Duodenal mucosa (tissue), 2 donors: ENCODE results near the gene CNTN6.

Source experiments
- H3K27ac ChIP-seq: one replicate; pipeline ENCODE4 v1.7.0; 2013; ENCODE audit warnings: low read depth, low read length
- H3K27me3 ChIP-seq, 2 donors: one replicate each; pipeline ENCODE4 v1.7.0; 2013; ENCODE audit warnings: low read length in 2 of 2, control low read depth in 1 of 2; ENCODE audit not compliant: insufficient read depth in 2 of 2, control insufficient read depth in 1 of 2
- H3K36me3 ChIP-seq, 2 donors: one replicate each; pipeline ENCODE4 v1.7.0; 2013; ENCODE audit warnings: low read length in 2 of 2, control low read depth in 1 of 2; ENCODE audit not compliant: insufficient read depth in 2 of 2, control insufficient read depth in 1 of 2
- H3K4me1 ChIP-seq, 2 donors: one replicate each; pipeline ENCODE4 v1.7.0; 2013; ENCODE audit warnings: low read length in 2 of 2, control low read depth in 1 of 2; ENCODE audit not compliant: insufficient read depth in 2 of 2, control insufficient read depth in 1 of 2
- H3K4me3 ChIP-seq, 2 donors: one replicate each; pipeline ENCODE4 v1.7.0; 2013; ENCODE audit warnings: low read length in 2 of 2, low read depth in 1 of 2
- H3K9ac ChIP-seq, 2 donors: one replicate each; pipeline ENCODE4 v1.7.0; 2013; ENCODE audit warnings: low read length in 2 of 2, low read depth in 1 of 2
- H3K9me3 ChIP-seq, 2 donors: one replicate each; pipeline ENCODE4 v1.7.0; 2013; ENCODE audit warnings: low read length in 2 of 2, control low read depth in 1 of 2; ENCODE audit not compliant: control insufficient read depth in 1 of 2

Gene CNTN6

GRCh38 chr3:1326546-1326945, 233.7 kb downstream of the CNTN6 start:
- no peaks in the 10 kb centered on the region for H3K27me3 ChIP-seq
- no peak overlapping the region for H3K27ac ChIP-seq
- H3K36me3 ChIP-seq, result no peaks in the 10 kb centered on the region
- no peak overlapping the region for H3K4me3 ChIP-seq
- H3K4me1 ChIP-seq, result no peaks in the 10 kb centered on the region
- no peak overlapping the region for H3K9ac ChIP-seq
- no peaks in the 10 kb centered on the region for H3K9me3 ChIP-seq

- Histone ChIP-seq H3K9me3 (no peaks in the 10 kb centered on the region), H3K4me3 (no peak overlapping the region), H3K4me1 (no peaks in the 10 kb centered on the region), H3K9ac (no peak overlapping the region), H3K27ac (no peak overlapping the region), H3K36me3 (no peaks in the 10 kb centered on the region), H3K27me3 (no peaks in the 10 kb centered on the region)
Observed at GRCh38 chr3:1330107-1330506, 237.3 kb downstream of the CNTN6 start.

DNA sequence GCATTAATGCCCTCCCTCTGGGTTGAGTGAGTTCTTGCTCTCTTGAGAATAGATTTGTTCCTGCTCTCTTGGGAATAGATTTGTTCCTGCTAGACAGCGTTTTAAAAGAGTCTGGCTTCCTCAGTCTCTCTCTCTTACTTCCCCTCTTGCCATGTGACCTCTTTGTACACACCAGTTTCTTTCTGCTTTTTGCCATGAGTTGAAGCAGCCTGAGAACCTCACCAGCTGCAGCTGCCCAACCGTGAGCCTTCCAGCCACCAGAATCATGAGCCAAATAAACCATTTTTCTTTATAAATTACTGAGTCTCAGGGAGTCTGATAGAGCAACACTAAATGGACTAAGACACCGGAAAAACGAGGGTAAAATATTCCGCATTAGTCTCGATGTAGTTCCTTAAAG, 253.6 kb downstream of the CNTN6 start:
- Histone ChIP-seq H3K27me3 (no peaks in the 10 kb centered on the region), H3K4me3 (no peak overlapping the region), H3K4me1 (no peaks in the 10 kb centered on the region), H3K9ac (no peak overlapping the region), H3K36me3 (no peaks in the 10 kb centered on the region), H3K27ac (no peak overlapping the region), H3K9me3 (no peaks in the 10 kb centered on the region)

DNA sequence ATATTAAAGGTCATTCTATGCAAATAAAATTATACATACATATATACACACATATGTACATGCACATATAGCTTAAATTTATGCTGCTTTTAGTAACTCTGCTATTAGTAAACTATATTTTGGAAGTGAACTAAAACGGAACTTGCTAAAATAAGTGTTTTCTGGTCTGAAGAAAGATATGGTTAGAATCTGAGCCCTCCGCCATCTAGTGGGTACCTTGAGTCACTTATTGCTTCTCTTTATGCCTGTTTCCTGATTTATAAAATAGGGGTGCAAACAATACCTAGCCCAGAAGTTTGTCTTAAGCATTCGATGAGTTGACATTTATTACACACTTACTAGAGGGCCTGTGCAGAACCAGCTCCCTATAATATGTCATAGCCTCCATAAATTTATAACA, 255.7 kb downstream of the CNTN6 start:
- no peaks in the 10 kb centered on the region for H3K36me3 ChIP-seq
- no peak overlapping the region for H3K9ac ChIP-seq
- H3K4me1 ChIP-seq, result no peaks in the 10 kb centered on the region
- no peak overlapping the region for H3K27ac ChIP-seq
- H3K27me3 ChIP-seq, result no peaks in the 10 kb centered on the region
- no peaks in the 10 kb centered on the region for H3K9me3 ChIP-seq
- no peak overlapping the region for H3K4me3 ChIP-seq

GRCh38 chr3:1350885-1351284, 258.1 kb downstream of the CNTN6 start:
- H3K4me1 ChIP-seq, result no peaks in the 10 kb centered on the region
- no peaks in the 10 kb centered on the region for H3K27me3 ChIP-seq

GRCh38 chr3:1355691-1356090, 262.9 kb downstream of the CNTN6 start:
- Histone ChIP-seq H3K36me3 (no peaks in the 10 kb centered on the region), H3K4me1 (no peaks in the 10 kb centered on the region), H3K9ac (no peak overlapping the region), H3K27ac (no peak overlapping the region), H3K9me3 (no peaks in the 10 kb centered on the region), H3K4me3 (no peak overlapping the region), H3K27me3 (no peaks in the 10 kb centered on the region)

More at GRCh38 chr3:1350885-1351284, 258.1 kb downstream of the CNTN6 start:
- H3K36me3 ChIP-seq, result no peaks in the 10 kb centered on the region
- H3K27ac ChIP-seq, result no peak overlapping the region
- H3K9ac ChIP-seq, result no peak overlapping the region
- no peaks in the 10 kb centered on the region for H3K9me3 ChIP-seq
- H3K4me3 ChIP-seq, result no peak overlapping the region

DNA sequence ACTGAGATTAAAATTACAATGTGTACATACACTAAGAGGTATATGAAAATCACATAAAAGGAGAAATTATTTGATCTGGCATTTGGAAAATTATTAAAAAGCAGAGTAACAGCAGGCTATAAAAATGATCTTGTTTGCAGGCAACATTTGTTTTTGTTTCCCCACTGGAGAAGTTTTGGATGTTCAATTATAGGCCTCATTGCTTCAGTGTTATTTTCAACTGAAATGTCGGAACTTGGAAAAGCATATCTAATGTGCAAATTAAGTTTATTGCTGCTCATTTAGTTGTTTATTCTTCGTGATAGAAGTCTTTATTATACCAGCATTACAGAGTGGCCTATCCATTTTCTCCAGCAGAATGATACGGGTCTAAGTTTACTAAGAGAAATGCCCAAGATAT, 263.3 kb downstream of the CNTN6 start:
- Histone ChIP-seq H3K9ac (no peak overlapping the region), H3K4me1 (no peaks in the 10 kb centered on the region), H3K27me3 (no peaks in the 10 kb centered on the region), H3K36me3 (no peaks in the 10 kb centered on the region), H3K4me3 (no peak overlapping the region), H3K27ac (no peak overlapping the region), H3K9me3 (no peaks in the 10 kb centered on the region)

GRCh38 chr3:1365528-1365927, 272.7 kb downstream of the CNTN6 start:
- Histone ChIP-seq H3K4me1 (no peaks in the 10 kb centered on the region), H3K9me3 (no peaks in the 10 kb centered on the region)

GRCh38 chr3:1374471-1374870, 281.6 kb downstream of the CNTN6 start:
- Histone ChIP-seq H3K27me3 (no peaks in the 10 kb centered on the region), H3K9ac (no peak overlapping the region), H3K27ac (no peak overlapping the region), H3K4me3 (no peak overlapping the region), H3K9me3 (peaks cover 0 to 10% of the 10 kb centered on the region in 2 donors), H3K4me1 (no peaks in the 10 kb centered on the region), H3K36me3 (no peaks in the 10 kb centered on the region)

More at GRCh38 chr3:1365528-1365927, 272.7 kb downstream of the CNTN6 start:
- Histone ChIP-seq H3K4me3 (no peak overlapping the region), H3K9ac (no peak overlapping the region), H3K36me3 (no peaks in the 10 kb centered on the region), H3K27ac (no peak overlapping the region), H3K27me3 (no peaks in the 10 kb centered on the region)

GRCh38 chr3:1375145-1375544, 282.3 kb downstream of the CNTN6 start:
- no peaks in the 10 kb centered on the region for H3K36me3 ChIP-seq
- H3K9me3 ChIP-seq, result peaks cover 0 to 10% of the 10 kb centered on the region in 2 donors
- no peaks in the 10 kb centered on the region for H3K27me3 ChIP-seq
- H3K4me1 ChIP-seq, result no peaks in the 10 kb centered on the region
- no peak overlapping the region for H3K9ac ChIP-seq
- no peak overlapping the region for H3K27ac ChIP-seq
- H3K4me3 ChIP-seq, result no peak overlapping the region
